ENCODE measurements around the gene SFTA2. TPM values are rescaled to one million over a fixed set of nuclear protein-coding genes. Genes with fewer than 3 reads are reported as not detected.
A peak's percentile ranks its signal among the peaks of the same experiment; 100 is the strongest.

SFTA2 gene
- total RNA-seq, 1 experiment from 2014 or later, result not detected

DNA sequence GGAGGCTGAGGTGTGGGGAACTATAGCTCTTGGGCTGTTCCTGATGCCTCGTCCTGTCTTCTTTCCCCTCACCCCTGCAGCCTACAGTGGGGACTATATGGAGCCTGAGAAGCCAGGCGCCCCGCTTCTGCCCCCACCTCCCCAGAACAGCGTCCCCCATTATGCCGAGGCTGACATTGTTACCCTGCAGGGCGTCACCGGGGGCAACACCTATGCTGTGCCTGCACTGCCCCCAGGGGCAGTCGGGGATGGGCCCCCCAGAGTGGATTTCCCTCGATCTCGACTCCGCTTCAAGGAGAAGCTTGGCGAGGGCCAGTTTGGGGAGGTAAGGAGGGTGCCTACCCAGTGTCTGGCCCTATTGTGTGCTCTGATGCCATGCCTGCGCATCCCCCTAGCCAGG lies 35.4 kb downstream of the SFTA2 start:
- BruUV-seq (replicated peaks), result no TSS peak
- intact Hi-C loops (cut with micrococcal nuclease), result no loop called here
- peaks cover 69% of the 10 kb centered on the region for H3K36me3 Mint-ChIP-seq (ENCODE audit: insufficient read depth, unreplicated experiment)
- H3K9me3 Mint-ChIP-seq (ENCODE audit: unreplicated experiment), result no peaks in the 10 kb centered on the region
- ChIA-PET CTCF (interaction anchor here (0.6 to 1.8 kb wide), 4 partner anchors 19 to 174 kb away, joined by 3 to 8 read pairs (median 3); no protein-coding TSS in a partner anchor), POLR2A (interaction anchor here (1.8 kb wide), 2 partner anchors 10 to 12 kb away, joined by 6 read pairs; partner anchors contain the start of gene DDR1)
- DNase-seq (ENCODE audit: unreplicated experiment), result no peak
- H3K27me3 Mint-ChIP-seq (ENCODE audit: insufficient read depth, unreplicated experiment), result no peaks in the 10 kb centered on the region
- TF ChIP-seq, protein P1, sequence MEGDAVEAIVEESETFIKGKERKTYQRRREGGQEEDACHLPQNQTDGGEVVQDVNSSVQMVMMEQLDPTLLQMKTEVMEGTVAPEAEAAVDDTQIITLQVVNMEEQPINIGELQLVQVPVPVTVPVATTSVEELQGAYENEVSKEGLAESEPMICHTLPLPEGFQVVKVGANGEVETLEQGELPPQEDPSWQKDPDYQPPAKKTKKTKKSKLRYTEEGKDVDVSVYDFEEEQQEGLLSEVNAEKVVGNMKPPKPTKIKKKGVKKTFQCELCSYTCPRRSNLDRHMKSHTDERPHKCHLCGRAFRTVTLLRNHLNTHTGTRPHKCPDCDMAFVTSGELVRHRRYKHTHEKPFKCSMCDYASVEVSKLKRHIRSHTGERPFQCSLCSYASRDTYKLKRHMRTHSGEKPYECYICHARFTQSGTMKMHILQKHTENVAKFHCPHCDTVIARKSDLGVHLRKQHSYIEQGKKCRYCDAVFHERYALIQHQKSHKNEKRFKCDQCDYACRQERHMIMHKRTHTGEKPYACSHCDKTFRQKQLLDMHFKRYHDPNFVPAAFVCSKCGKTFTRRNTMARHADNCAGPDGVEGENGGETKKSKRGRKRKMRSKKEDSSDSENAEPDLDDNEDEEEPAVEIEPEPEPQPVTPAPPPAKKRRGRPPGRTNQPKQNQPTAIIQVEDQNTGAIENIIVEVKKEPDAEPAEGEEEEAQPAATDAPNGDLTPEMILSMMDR (IDR thresholded peaks at IDR 0.05; ENCODE audit: unreplicated experiment), result no peak
- H3K27ac Mint-ChIP-seq (ENCODE audit: low read depth, unreplicated experiment), result no peak overlapping the region
- peaks cover 6% of the 10 kb centered on the region for H3K4me1 Mint-ChIP-seq (ENCODE audit: insufficient read depth, unreplicated experiment)
- H3K4me3 Mint-ChIP-seq (ENCODE audit: unreplicated experiment), result no peak overlapping the region

DNA sequence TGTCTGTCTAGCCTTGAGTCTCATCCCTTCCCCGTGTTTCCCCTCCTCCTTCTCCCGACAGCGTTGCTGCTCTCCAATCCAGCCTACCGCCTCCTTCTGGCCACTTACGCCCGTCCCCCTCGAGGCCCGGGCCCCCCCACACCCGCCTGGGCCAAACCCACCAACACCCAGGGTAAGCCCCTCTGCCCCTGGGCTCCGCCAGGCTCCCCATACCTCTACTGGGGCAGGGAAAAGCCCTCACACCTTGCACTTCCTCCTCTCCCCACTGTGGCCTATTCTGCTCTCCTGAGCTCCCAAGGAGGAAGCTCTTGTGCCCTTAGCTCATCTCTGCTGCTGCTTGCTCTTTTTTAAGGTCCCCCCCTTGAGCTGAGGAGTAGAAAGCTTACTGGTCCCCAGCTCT lies 36.6 kb downstream of the SFTA2 start:
- peaks cover 9% of the 10 kb centered on the region for H3K4me1 Mint-ChIP-seq (ENCODE audit: insufficient read depth, unreplicated experiment)
- TF ChIP-seq, protein P1 (IDR thresholded peaks at IDR 0.05; ENCODE audit: unreplicated experiment), result no peak
- no peak for DNase-seq (ENCODE audit: unreplicated experiment)
- H3K4me3 Mint-ChIP-seq (ENCODE audit: unreplicated experiment), result no peak overlapping the region
- H3K27me3 Mint-ChIP-seq (ENCODE audit: insufficient read depth, unreplicated experiment), result no peaks in the 10 kb centered on the region
- H3K27ac Mint-ChIP-seq (ENCODE audit: low read depth, unreplicated experiment), result peak overlapping the region; percentile 37
- ChIA-PET POLR2A (interaction anchor here (0.7 to 1.8 kb wide), 3 partner anchors 8 to 154 kb away, joined by 5 to 6 read pairs (median 6); partner anchors contain the start of gene DDR1), CTCF (interaction anchor here (1.8 kb wide), 1 partner anchor 175 kb away, joined by 8 read pairs; no protein-coding TSS in a partner anchor)
- H3K36me3 Mint-ChIP-seq (ENCODE audit: insufficient read depth, unreplicated experiment), result peaks cover 77% of the 10 kb centered on the region
- no TSS peak for BruUV-seq (replicated peaks)
- no peaks in the 10 kb centered on the region for H3K9me3 Mint-ChIP-seq (ENCODE audit: unreplicated experiment)
- intact Hi-C loops (cut with micrococcal nuclease), result no loop called here

DNA sequence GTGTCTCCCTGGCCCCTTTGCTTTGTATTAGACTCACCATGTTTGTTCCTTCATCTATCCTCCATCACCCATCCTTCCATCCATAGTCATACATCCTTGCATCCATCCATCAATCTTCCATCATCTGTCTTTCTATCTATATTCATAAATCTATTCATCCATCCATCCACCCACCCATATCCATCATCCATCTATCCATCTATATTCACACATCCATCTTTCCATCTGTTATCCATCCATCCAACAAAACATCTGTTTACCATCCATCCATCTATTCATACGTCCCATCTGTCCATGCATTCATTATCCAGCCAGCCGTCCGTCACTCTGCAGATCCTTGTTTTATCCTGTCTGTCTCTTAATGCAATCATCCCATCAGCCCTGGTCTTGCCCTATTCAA lies 37.0 kb downstream of the SFTA2 start:
- no peak for DNase-seq (ENCODE audit: unreplicated experiment)
- intact Hi-C loops (cut with micrococcal nuclease), result no loop called here
- TF ChIP-seq, protein P1 (IDR thresholded peaks at IDR 0.05; ENCODE audit: unreplicated experiment), result no peak
- no TSS peak for BruUV-seq (replicated peaks)
- ChIA-PET CTCF (interaction anchor here (1.8 kb wide), 1 partner anchor 175 kb away, joined by 8 read pairs; no protein-coding TSS in a partner anchor), POLR2A (interaction anchor here (1.8 kb wide), 2 partner anchors 8 to 11 kb away, joined by 6 read pairs; partner anchors contain the start of gene DDR1)
- no peaks in the 10 kb centered on the region for H3K27me3 Mint-ChIP-seq (ENCODE audit: insufficient read depth, unreplicated experiment)
- H3K4me3 Mint-ChIP-seq (ENCODE audit: unreplicated experiment), result no peak overlapping the region
- H3K36me3 Mint-ChIP-seq (ENCODE audit: insufficient read depth, unreplicated experiment), result peaks cover 77% of the 10 kb centered on the region
- peak overlapping the region; percentile 37 for H3K27ac Mint-ChIP-seq (ENCODE audit: low read depth, unreplicated experiment)
- no peaks in the 10 kb centered on the region for H3K9me3 Mint-ChIP-seq (ENCODE audit: unreplicated experiment)
- H3K4me1 Mint-ChIP-seq (ENCODE audit: insufficient read depth, unreplicated experiment), result peaks cover 13% of the 10 kb centered on the region

- Mint-ChIP-seq H3K36me3 (ENCODE audit: insufficient read depth, unreplicated experiment) (peaks cover 82% of the 10 kb centered on the region), H3K27ac (ENCODE audit: low read depth, unreplicated experiment) (peak overlapping the region; percentile 37), H3K9me3 (ENCODE audit: unreplicated experiment) (no peaks in the 10 kb centered on the region), H3K4me1 (ENCODE audit: insufficient read depth, unreplicated experiment) (peaks cover 19% of the 10 kb centered on the region), H3K27me3 (ENCODE audit: insufficient read depth, unreplicated experiment) (no peaks in the 10 kb centered on the region), H3K4me3 (ENCODE audit: unreplicated experiment) (no peak overlapping the region)
- intact Hi-C loops (cut with micrococcal nuclease), result no loop called here
- BruUV-seq (replicated peaks), result no TSS peak
- TF ChIP-seq, protein P1 (IDR thresholded peaks at IDR 0.05; ENCODE audit: unreplicated experiment), result no peak
- POLR2A ChIA-PET, result interaction anchor here (1.1 kb wide), 1 partner anchor 20 kb away, joined by 6 read pairs; the partner anchor contains the start of gene VARS2
- no peak for DNase-seq (ENCODE audit: unreplicated experiment)
- CTCF ChIA-PET, result interaction anchor here (0.6 kb wide), 1 partner anchor 12 kb away, joined by 7 read pairs; no protein-coding TSS in a partner anchor
These were observed 37.6 kb downstream of the SFTA2 start for GRCh38 chr6:30894381-30894780.

All from MCF 10A (cell line).